Omental fat pad (tissue), 4 donors: ENCODE data around the gene RASL12. TPM values are rescaled to one million over a fixed set of nuclear protein-coding genes. Genes with fewer than 3 reads are reported as not detected.
"Not testable (repeated sequence)": the region's sequence is repeated elsewhere in the genome, so short reads cannot be mapped to it uniquely, and the experiment has no call there.

Source experiments
- ATAC-seq: fragments of 150-250 bp; one replicate; pipeline ENCODE4 v1.9.1; 2016; ENCODE audit warnings: mild to moderate bottlenecking, moderate library complexity; ENCODE audit not compliant: low FRiP score
- DNase-seq: peaks from one replicate; pipeline ENCODE4 v3.0.0-alpha.2; 2019; ENCODE audit warnings: low spot score
- total RNA-seq, 4 donors: library from RNA; depleted of rRNA; stranded (reverse); fragments of >200 nt; gene quantifications; one replicate each; pipeline ENCODE4 v1.1.0, GENCODE V29; 2016
- TF ChIP-seq, protein P1 (sequence below), 3 donors: fragments of 450-650 bp; IDR thresholded peaks; one replicate each; pipeline ENCODE4 v1.5.1; 2016 to 2017; ENCODE audit warnings: antibody characterized with exemption in 3 of 3, mild to moderate bottlenecking in 3 of 3, moderate library complexity in 2 of 3

Gene RASL12
- total RNA-seq, 4 donors from 2014 or later, result 4.6 to 50.0 (median 7.6) TPM

- DNase-seq (no peak), ATAC-seq (no peak)
- TF ChIP-seq, protein P1, sequence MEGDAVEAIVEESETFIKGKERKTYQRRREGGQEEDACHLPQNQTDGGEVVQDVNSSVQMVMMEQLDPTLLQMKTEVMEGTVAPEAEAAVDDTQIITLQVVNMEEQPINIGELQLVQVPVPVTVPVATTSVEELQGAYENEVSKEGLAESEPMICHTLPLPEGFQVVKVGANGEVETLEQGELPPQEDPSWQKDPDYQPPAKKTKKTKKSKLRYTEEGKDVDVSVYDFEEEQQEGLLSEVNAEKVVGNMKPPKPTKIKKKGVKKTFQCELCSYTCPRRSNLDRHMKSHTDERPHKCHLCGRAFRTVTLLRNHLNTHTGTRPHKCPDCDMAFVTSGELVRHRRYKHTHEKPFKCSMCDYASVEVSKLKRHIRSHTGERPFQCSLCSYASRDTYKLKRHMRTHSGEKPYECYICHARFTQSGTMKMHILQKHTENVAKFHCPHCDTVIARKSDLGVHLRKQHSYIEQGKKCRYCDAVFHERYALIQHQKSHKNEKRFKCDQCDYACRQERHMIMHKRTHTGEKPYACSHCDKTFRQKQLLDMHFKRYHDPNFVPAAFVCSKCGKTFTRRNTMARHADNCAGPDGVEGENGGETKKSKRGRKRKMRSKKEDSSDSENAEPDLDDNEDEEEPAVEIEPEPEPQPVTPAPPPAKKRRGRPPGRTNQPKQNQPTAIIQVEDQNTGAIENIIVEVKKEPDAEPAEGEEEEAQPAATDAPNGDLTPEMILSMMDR (IDR thresholded peaks at IDR 0.05), result no peak
Observed at GRCh38 chr15:65096481-65097385, 28.9 kb upstream of the RASL12 start.

- ATAC-seq, result no peak
- DNase-seq, result no peak
- TF ChIP-seq, protein P1 (IDR thresholded peaks at IDR 0.05), result no peak
Observed at GRCh38 chr15:65095747-65096104, 27.9 kb upstream of the RASL12 start.

- DNase-seq (no peak), ATAC-seq (no peak)
- TF ChIP-seq, protein P1 (IDR thresholded peaks at IDR 0.05), result no peak
Observed at GRCh38 chr15:65095011-65095746, 27.4 kb upstream of the RASL12 start.

DNA sequence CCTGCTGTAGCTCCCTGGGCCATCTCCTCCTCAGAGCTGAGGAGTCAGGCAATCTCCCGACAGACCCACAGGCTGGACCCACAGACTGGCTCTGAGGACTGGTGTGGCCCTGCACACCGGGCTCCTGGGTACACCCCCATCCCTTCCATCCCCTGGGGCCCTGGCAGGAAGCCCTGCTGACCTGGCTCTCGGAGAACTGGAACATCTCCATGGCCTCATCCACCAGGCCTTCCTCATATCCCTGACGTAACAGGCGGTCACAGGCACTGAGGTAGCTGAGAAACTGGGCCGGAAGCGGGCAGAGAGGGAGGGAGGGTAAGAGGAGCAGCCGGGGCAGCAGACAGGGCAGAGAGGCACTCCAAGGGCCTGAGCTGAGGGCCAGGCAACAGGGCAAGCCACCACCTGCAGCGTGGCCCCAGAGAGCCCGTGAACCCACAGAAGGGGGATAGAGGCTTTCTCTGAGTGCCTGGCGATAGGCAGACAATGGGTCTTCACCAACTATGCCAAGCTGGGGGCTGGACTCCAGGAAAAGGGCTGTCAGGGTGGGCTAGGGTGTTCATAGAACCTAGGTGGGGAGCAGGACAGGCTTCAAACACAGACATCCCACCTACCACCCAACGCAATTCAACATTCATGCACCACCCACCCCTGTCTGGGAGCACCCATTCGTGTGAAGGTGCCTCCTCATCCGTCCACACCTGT is 26.7 kb upstream of the RASL12 start:
- ATAC-seq, result no peak

GRCh38 chr15:65093793-65094170 is 26.0 kb upstream of the RASL12 start:
- not testable (repeated sequence) for DNase-seq, ATAC-seq

More for the DNA sequence above, 26.7 kb upstream of the RASL12 start:
- TF ChIP-seq, protein P1 (IDR thresholded peaks at IDR 0.05), result no peak
- no peak for DNase-seq

- DNase-seq (no peak), ATAC-seq (no peak)
- TF ChIP-seq, protein P1 (IDR thresholded peaks at IDR 0.05), result no peak
Observed at GRCh38 chr15:65092911-65093792, 25.4 kb upstream of the RASL12 start.
